ENCODE measurements around the gene TNNT2. TPM values are rescaled to one million over a fixed set of nuclear protein-coding genes. Genes with fewer than 3 reads are reported as not detected.

TNNT2 gene
- total RNA-seq, 1 donor from 2014 or later: 13.2 TPM

DNA sequence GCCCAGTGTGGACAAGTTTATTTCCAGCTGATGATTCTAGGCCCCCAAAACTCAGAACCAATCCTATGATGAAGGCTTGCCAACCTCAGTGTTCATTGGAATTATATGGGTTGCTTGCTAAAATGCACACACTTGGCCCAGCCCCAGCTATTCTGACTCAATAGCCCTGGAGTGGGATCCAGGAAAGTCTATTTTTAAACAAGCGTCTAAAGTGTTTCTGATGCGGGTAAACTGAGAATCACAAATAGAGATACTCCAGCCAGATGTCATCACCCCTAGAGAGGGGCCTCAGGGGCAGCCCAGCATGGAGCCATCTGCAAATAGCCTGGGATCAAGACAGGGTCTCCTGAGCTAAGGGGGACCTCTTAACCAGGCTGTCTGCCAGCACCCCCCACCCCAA is 48.2 kb downstream of the TNNT2 start:
- Mint-ChIP-seq H3K27me3 (ENCODE audit: insufficient read depth, low read depth) (peaks cover 11% of the 10 kb centered on the region), H3K9me3 (peaks cover 2% of the 10 kb centered on the region), H3K27ac (no peak overlapping the region), H3K36me3 (no peaks in the 10 kb centered on the region), H3K4me3 (no peak overlapping the region), H3K4me1 (peaks cover 4% of the 10 kb centered on the region)
- Histone ChIP-seq H3F3A (ENCODE audit: low read depth) (no peaks in the 10 kb centered on the region), H3K9ac (no peak overlapping the region), H4K20me1 (ENCODE audit: low read depth) (no peaks in the 10 kb centered on the region), H3K9me3 (ENCODE audit: low read depth) (no peaks in the 10 kb centered on the region), H3K4me1 (no peaks in the 10 kb centered on the region), H3K27me3 (no peaks in the 10 kb centered on the region), H3K36me3 (no peaks in the 10 kb centered on the region), H3K27ac (no peak overlapping the region), H2AFZ (replicated peaks) (no peak overlapping the region), H3K79me2 (ENCODE audit: low read depth) (no peaks in the 10 kb centered on the region), H3K4me3 (no peak overlapping the region), H3K4me2 (no peak overlapping the region)
- no peak for TF ChIP-seq EZH2 (IDR thresholded peaks at IDR 0.05)
- TF ChIP-seq CTCF (IDR thresholded peaks at IDR 0.05): no peak
- no peak for TF ChIP-seq EZH2phosphoT487 (IDR thresholded peaks at IDR 0.05)
- DNase-seq (ENCODE audit: low spot score): no peak

GRCh38 chr1:201328576-201328975 is 48.9 kb downstream of the TNNT2 start:
- no peaks in the 10 kb centered on the region for H3F3A ChIP-seq (ENCODE audit: low read depth)
- H3K4me3 ChIP-seq: no peak overlapping the region
- no peak overlapping the region for H3K4me2 ChIP-seq
- Mint-ChIP-seq H3K4me1 (peaks cover 4% of the 10 kb centered on the region), H3K4me3 (no peak overlapping the region), H3K27me3 (ENCODE audit: insufficient read depth, low read depth) (peaks cover 11% of the 10 kb centered on the region), H3K36me3 (no peaks in the 10 kb centered on the region), H3K27ac (no peak overlapping the region), H3K9me3 (peaks cover 2% of the 10 kb centered on the region)
- no peak overlapping the region for H3K27ac ChIP-seq
- no peaks in the 10 kb centered on the region for H3K27me3 ChIP-seq
- H3K9ac ChIP-seq: no peak overlapping the region
- no peaks in the 10 kb centered on the region for H3K79me2 ChIP-seq (ENCODE audit: low read depth)
- H3K4me1 ChIP-seq: no peaks in the 10 kb centered on the region
- H3K36me3 ChIP-seq: no peaks in the 10 kb centered on the region
- H3K9me3 ChIP-seq (ENCODE audit: low read depth): no peaks in the 10 kb centered on the region
- H2AFZ ChIP-seq (replicated peaks): no peak overlapping the region
- DNase-seq (ENCODE audit: low spot score): no peak
- TF ChIP-seq EZH2phosphoT487 (IDR thresholded peaks at IDR 0.05): no peak
- TF ChIP-seq EZH2 (IDR thresholded peaks at IDR 0.05): no peak
- no peak for TF ChIP-seq CTCF (IDR thresholded peaks at IDR 0.05)
- H4K20me1 ChIP-seq (ENCODE audit: low read depth): no peaks in the 10 kb centered on the region

GRCh38 chr1:201327687-201328240 is 49.7 kb downstream of the TNNT2 start:
- peaks cover 2% of the 10 kb centered on the region for H3K9me3 Mint-ChIP-seq
- no peaks in the 10 kb centered on the region for H3K36me3 Mint-ChIP-seq
- H3K9me3 ChIP-seq (ENCODE audit: low read depth): no peaks in the 10 kb centered on the region
- no peak overlapping the region for H3K9ac ChIP-seq
- DNase-seq (ENCODE audit: low spot score): no peak
- H3K27ac ChIP-seq: no peak overlapping the region
- H3K4me3 Mint-ChIP-seq: no peak overlapping the region
- H3K4me1 ChIP-seq: no peaks in the 10 kb centered on the region
- H3K27ac Mint-ChIP-seq: no peak overlapping the region
- H3K4me3 ChIP-seq: no peak overlapping the region
- no peaks in the 10 kb centered on the region for H3F3A ChIP-seq (ENCODE audit: low read depth)
- H3K79me2 ChIP-seq (ENCODE audit: low read depth): no peaks in the 10 kb centered on the region
- H3K27me3 Mint-ChIP-seq (ENCODE audit: insufficient read depth, low read depth): peaks cover 11% of the 10 kb centered on the region
- H3K36me3 ChIP-seq: no peaks in the 10 kb centered on the region
- no peaks in the 10 kb centered on the region for H3K27me3 ChIP-seq
- H2AFZ ChIP-seq (replicated peaks): no peak overlapping the region
- no peaks in the 10 kb centered on the region for H4K20me1 ChIP-seq (ENCODE audit: low read depth)
- peaks cover 4% of the 10 kb centered on the region for H3K4me1 Mint-ChIP-seq
- no peak overlapping the region for H3K4me2 ChIP-seq
- no peak for TF ChIP-seq EZH2phosphoT487 (IDR thresholded peaks at IDR 0.05)

- H3K36me3 Mint-ChIP-seq: no peaks in the 10 kb centered on the region
- H3K27ac Mint-ChIP-seq: no peak overlapping the region
- peaks cover 2% of the 10 kb centered on the region for H3K9me3 Mint-ChIP-seq
- Histone ChIP-seq H4K20me1 (ENCODE audit: low read depth) (no peaks in the 10 kb centered on the region), H3F3A (ENCODE audit: low read depth) (no peaks in the 10 kb centered on the region), H3K4me1 (no peaks in the 10 kb centered on the region), H3K79me2 (ENCODE audit: low read depth) (no peaks in the 10 kb centered on the region), H3K27ac (no peak overlapping the region), H3K4me2 (no peak overlapping the region), H3K27me3 (no peaks in the 10 kb centered on the region), H3K9me3 (ENCODE audit: low read depth) (no peaks in the 10 kb centered on the region), H3K9ac (no peak overlapping the region), H3K36me3 (no peaks in the 10 kb centered on the region), H2AFZ (replicated peaks) (no peak overlapping the region), H3K4me3 (no peak overlapping the region)
- H3K4me3 Mint-ChIP-seq: no peak overlapping the region
- H3K4me1 Mint-ChIP-seq: peaks cover 4% of the 10 kb centered on the region
- H3K27me3 Mint-ChIP-seq (ENCODE audit: insufficient read depth, low read depth): peaks cover 10% of the 10 kb centered on the region
- TF ChIP-seq CTCF (IDR thresholded peaks at IDR 0.05): no peak
- no peak for TF ChIP-seq EZH2phosphoT487 (IDR thresholded peaks at IDR 0.05)
- no peak for TF ChIP-seq EZH2 (IDR thresholded peaks at IDR 0.05)
- no peak for DNase-seq (ENCODE audit: low spot score)
Measured at GRCh38 chr1:201326710-201327109, 50.8 kb downstream of the TNNT2 start.

Data from neural progenitor cell (in vitro differentiated cells).